Activated naive CD8-positive, alpha-beta T cell treated with anti-CD3 and anti-CD28 coated beads for 36 hours (primary cell): ENCODE measurements around the gene SDK1. TPM values are rescaled to one million over a fixed set of nuclear protein-coding genes. Genes with fewer than 3 reads are reported as not detected.
"Not testable (repeated sequence)": the region's sequence is repeated elsewhere in the genome, so short reads cannot be mapped to it uniquely, and the experiment has no call there.

Source experiments
- DNase-seq: peaks from one replicate; pipeline ENCODE4 v3.0.0; 2021
- H3K27ac Mint-ChIP-seq: one replicate; pipeline ENCODE4 v1.8.0; 2022; ENCODE audit warnings: mild to moderate bottlenecking, moderate library complexity, mixed read lengths
- H3K27me3 Mint-ChIP-seq: one replicate; pipeline ENCODE4 v1.8.0; 2022; ENCODE audit warnings: mild to moderate bottlenecking, mixed read lengths
- H3K36me3 Mint-ChIP-seq: one replicate; pipeline ENCODE4 v1.8.0; 2021; ENCODE audit warnings: mild to moderate bottlenecking, mixed read lengths
- H3K4me1 Mint-ChIP-seq: one replicate; pipeline ENCODE4 v1.8.0; 2021; ENCODE audit warnings: mixed read lengths
- H3K4me3 Mint-ChIP-seq: one replicate; pipeline ENCODE4 v1.8.0; 2022; ENCODE audit warnings: mild to moderate bottlenecking, moderate library complexity, mixed read lengths
- H3K9me3 Mint-ChIP-seq: one replicate; pipeline ENCODE4 v1.8.0; 2022; ENCODE audit warnings: mixed read lengths
- total RNA-seq, 2 experiments: library from RNA; stranded (reverse); gene quantifications; one replicate each; pipeline ENCODE4 v1.2.3, GENCODE V29; 2021

The SDK1 gene
- total RNA-seq, 2 experiments from 2014 or later = 0.49 to 0.54 TPM

GRCh38 chr7:3668743-3669142 is 367.7 kb downstream of the SDK1 start:
- Mint-ChIP-seq H3K36me3 (no peaks in the 10 kb centered on the region), H3K9me3 (no peaks in the 10 kb centered on the region)

GRCh38 chr7:3670898-3671297 is 369.8 kb downstream of the SDK1 start:
- no peaks in the 10 kb centered on the region for H3K27me3 Mint-ChIP-seq
- H3K9me3 Mint-ChIP-seq = no peaks in the 10 kb centered on the region
- H3K36me3 Mint-ChIP-seq = no peaks in the 10 kb centered on the region
- H3K4me3 Mint-ChIP-seq = no peak overlapping the region
- no peak for DNase-seq
- no peak overlapping the region for H3K27ac Mint-ChIP-seq
- H3K4me1 Mint-ChIP-seq = peaks cover 2% of the 10 kb centered on the region

More at GRCh38 chr7:3668743-3669142, 367.7 kb downstream of the SDK1 start:
- Mint-ChIP-seq H3K4me3 (no peak overlapping the region), H3K27ac (no peak overlapping the region), H3K4me1 (peaks cover 2% of the 10 kb centered on the region), H3K27me3 (no peaks in the 10 kb centered on the region)
- DNase-seq = no peak

GRCh38 chr7:3673524-3673923 is 372.5 kb downstream of the SDK1 start:
- Mint-ChIP-seq H3K36me3 (no peaks in the 10 kb centered on the region), H3K27me3 (no peaks in the 10 kb centered on the region), H3K27ac (no peak overlapping the region), H3K9me3 (no peaks in the 10 kb centered on the region), H3K4me3 (no peak overlapping the region), H3K4me1 (peaks cover 2% of the 10 kb centered on the region)
- peak; percentile 37 for DNase-seq

GRCh38 chr7:3678314-3678810 is 377.3 kb downstream of the SDK1 start:
- H3K27ac Mint-ChIP-seq = no peak overlapping the region
- H3K27me3 Mint-ChIP-seq = peaks cover 3% of the 10 kb centered on the region
- no peaks in the 10 kb centered on the region for H3K9me3 Mint-ChIP-seq
- no peaks in the 10 kb centered on the region for H3K4me1 Mint-ChIP-seq
- DNase-seq = no peak
- H3K36me3 Mint-ChIP-seq = no peaks in the 10 kb centered on the region
- no peak overlapping the region for H3K4me3 Mint-ChIP-seq

GRCh38 chr7:3682028-3682710 is 381.1 kb downstream of the SDK1 start:
- no peak for DNase-seq
- H3K27ac Mint-ChIP-seq = no peak overlapping the region
- H3K36me3 Mint-ChIP-seq = no peaks in the 10 kb centered on the region
- H3K27me3 Mint-ChIP-seq = peaks cover 3% of the 10 kb centered on the region
- H3K4me1 Mint-ChIP-seq = no peaks in the 10 kb centered on the region
- H3K9me3 Mint-ChIP-seq = no peaks in the 10 kb centered on the region
- no peak overlapping the region for H3K4me3 Mint-ChIP-seq

GRCh38 chr7:3683546-3684539 is 382.8 kb downstream of the SDK1 start:
- no peak for DNase-seq
- Mint-ChIP-seq H3K9me3 (no peaks in the 10 kb centered on the region), H3K4me3 (no peak overlapping the region), H3K36me3 (no peaks in the 10 kb centered on the region), H3K27ac (no peak overlapping the region), H3K27me3 (peaks cover 3% of the 10 kb centered on the region), H3K4me1 (no peaks in the 10 kb centered on the region)

GRCh38 chr7:3688071-3688470 is 387.0 kb downstream of the SDK1 start:
- Mint-ChIP-seq H3K36me3 (no peaks in the 10 kb centered on the region), H3K27ac (no peak overlapping the region)

GRCh38 chr7:3688842-3689241 is 387.8 kb downstream of the SDK1 start:
- no peaks in the 10 kb centered on the region for H3K4me1 Mint-ChIP-seq
- no peaks in the 10 kb centered on the region for H3K9me3 Mint-ChIP-seq
- DNase-seq = no peak
- H3K27ac Mint-ChIP-seq = peak overlapping the region; percentile 25
- peaks cover 4% of the 10 kb centered on the region for H3K27me3 Mint-ChIP-seq
- H3K4me3 Mint-ChIP-seq = no peak overlapping the region
- no peaks in the 10 kb centered on the region for H3K36me3 Mint-ChIP-seq

More at GRCh38 chr7:3688071-3688470, 387.0 kb downstream of the SDK1 start:
- Mint-ChIP-seq H3K9me3 (no peaks in the 10 kb centered on the region), H3K27me3 (peaks cover 4% of the 10 kb centered on the region), H3K4me3 (no peak overlapping the region), H3K4me1 (no peaks in the 10 kb centered on the region)
- no peak for DNase-seq

- no peak overlapping the region for H3K4me3 Mint-ChIP-seq
- peaks cover 4% of the 10 kb centered on the region for H3K27me3 Mint-ChIP-seq
- H3K9me3 Mint-ChIP-seq = no peaks in the 10 kb centered on the region
- no peak for DNase-seq
- H3K4me1 Mint-ChIP-seq = no peaks in the 10 kb centered on the region
- H3K36me3 Mint-ChIP-seq = no peaks in the 10 kb centered on the region
- no peak overlapping the region for H3K27ac Mint-ChIP-seq
Measured at GRCh38 chr7:3691478-3692158, 390.6 kb downstream of the SDK1 start.

- Mint-ChIP-seq H3K27me3 (peaks cover 5% of the 10 kb centered on the region), H3K9me3 (no peaks in the 10 kb centered on the region), H3K4me3 (no peak overlapping the region), H3K4me1 (peaks cover 18% of the 10 kb centered on the region), H3K36me3 (no peaks in the 10 kb centered on the region), H3K27ac (no peak overlapping the region)
- DNase-seq = no peak
Measured at GRCh38 chr7:3695602-3696001, 394.6 kb downstream of the SDK1 start.

GRCh38 chr7:3696113-3696512 is 395.1 kb downstream of the SDK1 start:
- no peaks in the 10 kb centered on the region for H3K9me3 Mint-ChIP-seq
- no peak overlapping the region for H3K4me3 Mint-ChIP-seq
- no peaks in the 10 kb centered on the region for H3K36me3 Mint-ChIP-seq
- H3K27ac Mint-ChIP-seq = no peak overlapping the region
- peaks cover 18% of the 10 kb centered on the region for H3K4me1 Mint-ChIP-seq
- no peak for DNase-seq
- peaks cover 8% of the 10 kb centered on the region for H3K27me3 Mint-ChIP-seq

- Mint-ChIP-seq H3K27ac (peak overlapping the region; percentile 50), H3K4me1 (peaks cover 18% of the 10 kb centered on the region), H3K9me3 (no peaks in the 10 kb centered on the region), H3K27me3 (peaks cover 5% of the 10 kb centered on the region), H3K36me3 (no peaks in the 10 kb centered on the region), H3K4me3 (no peak overlapping the region)
- no peak for DNase-seq
Measured at GRCh38 chr7:3697472-3697871, 396.4 kb downstream of the SDK1 start.

GRCh38 chr7:3705258-3705657 is 404.2 kb downstream of the SDK1 start:
- Mint-ChIP-seq H3K4me1 (no peaks in the 10 kb centered on the region), H3K4me3 (no peak overlapping the region), H3K9me3 (peaks cover 5% of the 10 kb centered on the region), H3K27ac (no peak overlapping the region), H3K27me3 (peaks cover 17% of the 10 kb centered on the region), H3K36me3 (peaks cover 1% of the 10 kb centered on the region)
- DNase-seq = no peak

GRCh38 chr7:3706091-3706490 is 405.0 kb downstream of the SDK1 start:
- H3K9me3 Mint-ChIP-seq, H3K4me1 Mint-ChIP-seq, H3K27ac Mint-ChIP-seq, H3K36me3 Mint-ChIP-seq, DNase-seq, H3K4me3 Mint-ChIP-seq: not testable (repeated sequence)
- H3K27me3 Mint-ChIP-seq = peaks cover 12% of the 10 kb centered on the region

- DNase-seq = no peak
- H3K27ac Mint-ChIP-seq = no peak overlapping the region
- peaks cover 4% of the 10 kb centered on the region for H3K4me1 Mint-ChIP-seq
- peaks cover 21% of the 10 kb centered on the region for H3K27me3 Mint-ChIP-seq
- H3K4me3 Mint-ChIP-seq = no peak overlapping the region
- H3K36me3 Mint-ChIP-seq = peaks cover 1% of the 10 kb centered on the region
- H3K9me3 Mint-ChIP-seq = peaks cover 1% of the 10 kb centered on the region
Measured at GRCh38 chr7:3710122-3710521, 409.1 kb downstream of the SDK1 start.
